CD4-positive, alpha-beta memory T cell (primary cell): Measurements from ENCODE around the gene CAP2. TPM values are rescaled to one million over a fixed set of nuclear protein-coding genes. Genes with fewer than 3 reads are reported as not detected.
"Not testable (repeated sequence)": the region's sequence is repeated elsewhere in the genome, so short reads cannot be mapped to it uniquely, and the experiment has no call there.

Experiments
- CTCF ChIA-PET: fragments of 350-600 bp; sonication (Branson Sonifier 250); formaldehyde crosslinking; loops from one replicate; lab custom pipeline; 2021; ENCODE audit warnings: inconsistent platforms; ENCODE audit not compliant: partially characterized antibody; lab: Charles Lee
- POLR2A ChIA-PET: fragments of 350-600 bp; sonication (Branson Sonifier 250); formaldehyde crosslinking; loops from one replicate; lab custom pipeline; 2021; ENCODE audit not compliant: partially characterized antibody; lab: Charles Lee
- DNase-seq, 5 donors: peaks; one replicate each; pipeline versions ENCODE4 v3.0.0 to v3.0.0-alpha.2; 2020 to 2022; ENCODE audit warnings: mixed read lengths in 1 of 5
- H3K27ac ChIP-seq: one replicate; pipeline ENCODE4 v1.7.0; 2013; ENCODE audit warnings: low read depth, low read length
- H3K27me3 ChIP-seq: 2 replicates; pipeline ENCODE4 v1.7.0; 2013; ENCODE audit warnings: mild to moderate bottlenecking, low read length, moderate library complexity; ENCODE audit not compliant: insufficient read depth
- H3K36me3 ChIP-seq: 2 replicates; pipeline ENCODE4 v1.7.0; 2013; ENCODE audit warnings: mild to moderate bottlenecking, low read length, moderate library complexity; ENCODE audit not compliant: insufficient read depth
- H3K4me1 ChIP-seq: 2 replicates; pipeline ENCODE4 v1.7.0; 2013; ENCODE audit warnings: mild to moderate bottlenecking, low read length, moderate library complexity; ENCODE audit not compliant: insufficient read depth
- H3K4me3 ChIP-seq, 2 donors: one replicate each; pipeline ENCODE4 v1.7.0; 2013; ENCODE audit warnings: low read length in 2 of 2, mild to moderate bottlenecking in 1 of 2
- H3K9me3 ChIP-seq, 2 donors: one replicate each; pipeline ENCODE4 v1.7.0; 2013; ENCODE audit warnings: low read length in 2 of 2, control low read depth in 1 of 2; ENCODE audit not compliant: control insufficient read depth in 1 of 2
- H3K27ac Mint-ChIP-seq, 7 donors: one replicate each; pipeline ENCODE4 v1.8.0; 2020 to 2021; ENCODE audit warnings: mixed read lengths in 7 of 7, mild to moderate bottlenecking in 6 of 7, inconsistent platforms in 3 of 7, moderate library complexity in 3 of 7
- H3K27me3 Mint-ChIP-seq, 2 donors: one replicate each; pipeline ENCODE4 v1.8.0; 2020 to 2021; ENCODE audit warnings: mixed read lengths in 2 of 2
- H3K36me3 Mint-ChIP-seq, 2 donors: one replicate each; pipeline ENCODE4 v1.8.0; 2020 to 2021; ENCODE audit warnings: mixed read lengths in 2 of 2, inconsistent platforms in 1 of 2, mild to moderate bottlenecking in 1 of 2
- H3K4me1 Mint-ChIP-seq, 4 donors: one replicate each; pipeline ENCODE4 v1.8.0; 2020 to 2021; ENCODE audit warnings: mixed read lengths in 4 of 4, mild to moderate bottlenecking in 1 of 4
- H3K4me3 Mint-ChIP-seq, 8 donors: one replicate each; pipeline ENCODE4 v1.8.0; 2020 to 2021; ENCODE audit warnings: mixed read lengths in 8 of 8, mild to moderate bottlenecking in 7 of 8, moderate library complexity in 6 of 8, inconsistent platforms in 3 of 8
- H3K9me3 Mint-ChIP-seq, 8 donors: one replicate each; pipeline ENCODE4 v1.8.0; 2020 to 2021; ENCODE audit warnings: mixed read lengths in 8 of 8, mild to moderate bottlenecking in 5 of 8, inconsistent platforms in 3 of 8, moderate library complexity in 1 of 8
- intact Hi-C: fragments of 100-400 bp; cut with micrococcal nuclease; formaldehyde crosslinking; loops from one replicate; pipeline ENCODE4 v1.15.1; 2023
- polyA plus RNA-seq, 2 donors: library from polyadenylated mRNA; unstranded; fragments of 300-500 nt; fragmentation: Illumina TruSeq; gene quantifications; one replicate each; pipeline ENCODE4 v1.2.3, GENCODE V29; 2021
- total RNA-seq, 2 experiments: library from RNA; stranded (reverse); gene quantifications; one replicate each; pipeline ENCODE4 v1.2.3, GENCODE V29; 2021

The CAP2 gene
- total and polyA plus RNA-seq, 4 experiments from 2014 or later = not detected

DNA sequence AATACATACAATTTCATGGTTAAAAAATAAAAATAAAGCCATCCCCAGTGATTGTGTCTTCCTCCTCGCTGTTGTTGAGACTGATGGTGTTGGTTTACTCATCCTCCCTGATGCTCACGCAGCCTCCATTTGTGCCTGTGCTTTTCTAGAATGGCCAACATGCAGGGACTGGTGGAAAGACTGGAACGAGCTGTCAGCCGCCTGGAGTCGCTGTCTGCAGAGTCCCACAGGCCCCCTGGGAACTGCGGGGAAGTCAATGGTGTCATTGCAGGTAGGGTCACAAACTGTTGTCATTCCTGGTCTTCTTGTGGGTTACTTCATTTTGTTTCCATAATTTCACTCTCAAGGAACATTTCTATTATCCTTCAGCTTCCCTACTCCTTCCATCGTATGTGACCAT is 28.0 kb downstream of the CAP2 start:
- Histone ChIP-seq H3K9me3 (no peaks in the 10 kb centered on the region), H3K4me1 (no peaks in the 10 kb centered on the region), H3K27ac (no peak overlapping the region), H3K36me3 (no peaks in the 10 kb centered on the region), H3K27me3 (no peaks in the 10 kb centered on the region), H3K4me3 (no peak overlapping the region)
- Mint-ChIP-seq H3K9me3 (no peaks in the 10 kb centered on the region), H3K36me3 (no peaks in the 10 kb centered on the region), H3K4me3 (no peak overlapping the region), H3K27me3 (peaks cover 6 to 9% of the 10 kb centered on the region in 2 donors), H3K4me1 (no peaks in the 10 kb centered on the region), H3K27ac (no peak overlapping the region)
- intact Hi-C loops = no loop called here
- ChIA-PET POLR2A (no interaction called here), CTCF (no interaction called here)
- no peak for DNase-seq

DNA sequence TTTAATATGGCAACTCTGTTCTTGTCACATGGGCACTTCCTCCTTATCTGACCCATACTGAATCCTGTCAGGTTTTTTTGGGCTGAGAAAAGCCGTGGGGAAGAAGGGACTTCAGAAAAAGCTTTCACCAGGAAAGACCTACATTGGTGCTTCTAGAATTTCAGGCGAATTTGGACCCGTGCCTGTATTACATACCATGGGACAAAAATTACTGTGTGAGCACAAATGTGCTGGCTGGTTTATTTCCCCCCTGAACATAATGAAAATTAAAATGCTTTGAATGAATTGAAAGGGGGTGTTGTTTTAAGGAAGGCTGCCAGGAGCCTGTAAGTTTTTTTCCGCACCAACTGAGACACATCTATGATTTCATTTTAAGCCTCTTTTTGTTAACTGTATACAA is 29.6 kb downstream of the CAP2 start:
- H3K4me1 Mint-ChIP-seq = no peaks in the 10 kb centered on the region

DNA sequence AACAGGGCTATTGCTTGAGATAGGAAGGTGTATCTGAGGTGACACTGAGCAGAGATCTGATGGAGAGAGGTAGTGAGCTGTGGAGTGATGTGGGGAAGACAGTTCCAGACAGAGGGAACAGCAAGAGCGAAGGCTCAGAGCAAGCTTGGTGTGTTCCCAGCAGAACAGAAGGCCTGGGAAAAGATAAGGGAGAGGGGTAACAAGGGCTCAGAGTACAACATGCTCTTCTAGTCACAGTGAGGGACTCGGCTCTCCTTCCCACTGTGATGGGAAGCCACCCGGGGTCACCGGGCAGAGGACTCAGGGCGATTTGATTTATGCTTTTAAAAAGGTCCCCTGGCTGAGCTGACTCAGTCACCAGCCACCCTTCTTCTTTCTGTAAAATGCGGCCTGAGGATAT is 33.7 kb downstream of the CAP2 start:
- Mint-ChIP-seq H3K27me3 (peaks cover 3 to 8% of the 10 kb centered on the region in 2 donors), H3K9me3 (peaks cover 0 to 4% (median 0%) of the 10 kb centered on the region in 8 donors), H3K4me3 (no peak overlapping the region), H3K36me3 (no peaks in the 10 kb centered on the region), H3K27ac (no peak overlapping the region), H3K4me1 (no peaks in the 10 kb centered on the region)
- intact Hi-C loops = no loop called here
- ChIA-PET POLR2A (no interaction called here), CTCF (no interaction called here)
- no peaks in the 10 kb centered on the region for H3K9me3 ChIP-seq
- H3K4me1 ChIP-seq = no peaks in the 10 kb centered on the region
- no peak overlapping the region for H3K4me3 ChIP-seq
- no peak for DNase-seq
- H3K27ac ChIP-seq = no peak overlapping the region
- H3K36me3 ChIP-seq = no peaks in the 10 kb centered on the region
- no peaks in the 10 kb centered on the region for H3K27me3 ChIP-seq

More for the DNA sequence above, 29.6 kb downstream of the CAP2 start:
- Histone ChIP-seq H3K4me1 (no peaks in the 10 kb centered on the region), H3K36me3 (no peaks in the 10 kb centered on the region), H3K27ac (no peak overlapping the region), H3K4me3 (no peak overlapping the region), H3K9me3 (no peaks in the 10 kb centered on the region), H3K27me3 (no peaks in the 10 kb centered on the region)
- H3K27ac Mint-ChIP-seq = no peak overlapping the region
- ChIA-PET CTCF (no interaction called here), POLR2A (no interaction called here)
- H3K27me3 Mint-ChIP-seq = peaks cover 9 to 13% of the 10 kb centered on the region in 2 donors
- H3K36me3 Mint-ChIP-seq = no peaks in the 10 kb centered on the region
- intact Hi-C loops = no loop called here
- H3K4me3 Mint-ChIP-seq = no peak overlapping the region
- DNase-seq = no peak
- peaks cover 0 to 4% (median 0%) of the 10 kb centered on the region in 8 donors for H3K9me3 Mint-ChIP-seq

DNA sequence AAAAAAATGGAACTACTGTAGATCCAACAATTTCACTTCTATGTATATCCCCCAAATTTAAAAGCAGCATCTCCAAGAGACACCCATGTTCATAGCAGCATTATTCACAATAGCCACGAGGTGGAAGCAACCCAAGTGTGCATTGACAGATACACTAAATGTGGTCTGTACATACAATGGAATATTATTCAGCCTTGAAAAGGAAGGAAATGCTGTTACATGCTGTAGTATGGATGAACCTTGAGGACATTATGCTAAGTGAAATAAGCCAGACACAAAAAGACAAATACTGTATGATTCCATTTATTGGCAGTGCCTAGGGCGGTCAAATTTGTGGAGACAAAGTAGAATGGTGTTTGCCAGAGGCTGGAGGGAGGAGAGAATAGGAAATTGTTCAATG is 34.2 kb downstream of the CAP2 start:
- peaks cover 0 to 4% (median 0%) of the 10 kb centered on the region in 8 donors for H3K9me3 Mint-ChIP-seq
- no peak overlapping the region for H3K27ac ChIP-seq
- H3K4me3 Mint-ChIP-seq = no peak overlapping the region
- no peaks in the 10 kb centered on the region for H3K36me3 ChIP-seq
- H3K27me3 ChIP-seq = no peaks in the 10 kb centered on the region
- H3K27ac Mint-ChIP-seq = no peak overlapping the region
- H3K27me3 Mint-ChIP-seq = peaks cover 3 to 8% of the 10 kb centered on the region in 2 donors
- no peak overlapping the region for H3K4me3 ChIP-seq
- ChIA-PET POLR2A (no interaction called here), CTCF (no interaction called here)
- DNase-seq = no peak
- H3K4me1 ChIP-seq = no peaks in the 10 kb centered on the region
- no peaks in the 10 kb centered on the region for H3K4me1 Mint-ChIP-seq
- no peaks in the 10 kb centered on the region for H3K9me3 ChIP-seq
- intact Hi-C loops = no loop called here
- H3K36me3 Mint-ChIP-seq = no peaks in the 10 kb centered on the region

DNA sequence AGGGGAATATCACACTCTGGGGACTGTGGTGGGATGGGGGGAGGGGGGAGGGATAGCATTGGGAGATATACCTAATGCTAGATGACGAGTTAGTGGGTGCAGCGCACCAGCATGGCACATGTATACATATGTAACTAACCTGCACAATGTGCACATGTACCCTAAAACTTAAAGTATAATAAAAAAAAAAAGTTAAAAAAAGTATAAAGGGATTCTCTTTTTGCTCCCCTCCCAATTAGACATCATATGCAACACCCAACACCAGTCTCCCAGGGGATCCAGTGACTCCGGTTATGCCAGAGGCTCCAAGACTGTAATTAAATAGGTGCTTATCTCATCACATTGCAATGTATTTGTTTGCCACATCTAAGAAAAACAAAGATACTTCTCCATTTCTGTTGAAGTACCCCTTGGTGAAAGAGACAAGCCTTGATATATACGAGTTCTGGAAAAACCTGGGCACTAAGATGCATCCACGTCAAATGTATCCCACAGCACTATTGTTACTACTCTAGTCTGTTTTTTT is 35.3 kb downstream of the CAP2 start:
- DNase-seq, POLR2A ChIA-PET, CTCF ChIA-PET, H3K4me1 Mint-ChIP-seq, H3K9me3 Mint-ChIP-seq, H3K27ac Mint-ChIP-seq, H3K27ac ChIP-seq, H3K4me3 Mint-ChIP-seq, H3K4me1 ChIP-seq, H3K36me3 Mint-ChIP-seq, H3K9me3 ChIP-seq, intact Hi-C loops, H3K27me3 ChIP-seq, H3K4me3 ChIP-seq, H3K36me3 ChIP-seq: not testable (repeated sequence)
- H3K27me3 Mint-ChIP-seq = peaks cover 3 to 10% of the 10 kb centered on the region in 2 donors

DNA sequence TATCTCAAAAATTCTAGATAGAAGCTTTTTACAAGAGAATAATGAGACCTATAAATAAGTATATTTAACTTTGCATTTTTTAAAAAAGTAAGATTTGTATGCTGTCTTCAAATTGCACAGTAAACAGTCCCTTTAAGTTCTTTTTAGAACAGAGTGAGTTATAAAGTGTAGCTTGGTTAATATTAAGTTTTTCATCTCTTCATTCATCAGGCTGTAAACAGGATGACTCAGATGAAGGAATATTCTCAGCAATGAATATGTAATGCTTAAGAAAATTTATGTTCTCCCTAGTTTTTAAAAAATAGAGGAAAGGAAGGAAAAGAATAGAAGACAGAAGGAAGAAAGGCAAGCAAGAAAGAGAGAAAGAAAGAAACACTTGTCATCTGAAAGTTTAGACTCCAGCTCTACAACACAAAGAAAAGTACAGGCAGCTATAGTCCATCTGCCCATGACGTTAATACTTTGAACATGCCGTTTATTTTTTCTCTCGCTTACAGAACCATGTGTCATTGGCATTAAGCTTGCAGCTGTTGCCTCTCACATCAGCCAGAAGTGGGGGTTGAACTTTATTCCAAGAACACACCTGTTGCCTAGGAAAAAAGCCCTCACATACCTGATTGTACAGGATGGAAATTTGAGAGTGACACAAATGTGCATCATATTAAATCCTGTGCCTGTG is 36.1 kb downstream of the CAP2 start:
- Histone ChIP-seq H3K4me3 (no peak overlapping the region), H3K4me1 (no peaks in the 10 kb centered on the region), H3K27ac (no peak overlapping the region), H3K27me3 (no peaks in the 10 kb centered on the region), H3K9me3 (no peaks in the 10 kb centered on the region), H3K36me3 (no peaks in the 10 kb centered on the region)
- Mint-ChIP-seq H3K4me1 (no peaks in the 10 kb centered on the region), H3K27me3 (peaks cover 3 to 10% of the 10 kb centered on the region in 2 donors), H3K36me3 (no peaks in the 10 kb centered on the region), H3K4me3 (no peak overlapping the region), H3K9me3 (peaks cover 0 to 4% (median 0%) of the 10 kb centered on the region in 8 donors), H3K27ac (no peak overlapping the region)
- intact Hi-C loops = no loop called here
- ChIA-PET POLR2A (no interaction called here), CTCF (no interaction called here)
- no peak for DNase-seq

DNA sequence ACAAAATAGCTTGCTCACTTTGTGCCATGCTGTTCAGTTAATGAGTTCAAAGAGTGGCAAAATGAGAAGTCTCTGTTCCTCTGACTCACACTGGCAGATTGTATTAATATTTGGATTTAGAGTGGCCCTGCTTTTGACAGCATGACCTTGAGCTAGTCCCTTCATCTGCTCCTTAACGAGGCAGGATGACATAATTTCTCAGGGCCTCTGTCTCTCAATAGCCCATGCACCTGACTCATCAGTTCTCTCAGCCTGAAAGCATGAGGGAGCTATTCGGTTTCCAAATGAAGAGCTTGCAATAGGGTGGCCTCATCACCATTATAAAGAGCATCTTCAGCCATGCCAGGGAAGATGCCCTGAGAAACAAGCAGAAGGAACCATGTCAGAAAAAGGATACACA is 38.2 kb downstream of the CAP2 start:
- ChIA-PET CTCF (no interaction called here), POLR2A (no interaction called here)
- H3K27ac Mint-ChIP-seq = no peak overlapping the region

More for the DNA sequence above, 38.2 kb downstream of the CAP2 start:
- Mint-ChIP-seq H3K36me3 (no peaks in the 10 kb centered on the region), H3K9me3 (peaks cover 0 to 4% (median 0%) of the 10 kb centered on the region in 8 donors), H3K4me3 (no peak overlapping the region), H3K27me3 (peaks cover 3 to 8% of the 10 kb centered on the region in 2 donors), H3K4me1 (no peaks in the 10 kb centered on the region)
- Histone ChIP-seq H3K27ac (no peak overlapping the region), H3K4me3 (no peak overlapping the region), H3K36me3 (no peaks in the 10 kb centered on the region), H3K9me3 (no peaks in the 10 kb centered on the region), H3K4me1 (no peaks in the 10 kb centered on the region), H3K27me3 (no peaks in the 10 kb centered on the region)
- no peak for DNase-seq
- intact Hi-C loops = no loop called here
